ENCODE results near the gene ATP1A2. TPM values are rescaled to one million over a fixed set of nuclear protein-coding genes. Genes with fewer than 3 reads are reported as not detected.
"Not testable (repeated sequence)": the region's sequence is repeated elsewhere in the genome, so short reads cannot be mapped to it uniquely, and the experiment has no call there.

ATP1A2 gene
- total RNA-seq, 1 donor from 2014 or later, result 243 TPM

- intact Hi-C loops (cut with micrococcal nuclease), result no loop called here
- DNase-seq, result peak; percentile 51
- ATAC-seq, result peak; percentile 39
Measured at GRCh38 chr1:160116283-160117147, 956 bp downstream of the ATP1A2 start.

- ATAC-seq (no peak), DNase-seq (no peak)
- intact Hi-C loops (cut with micrococcal nuclease), result no loop called here
Measured at GRCh38 chr1:160117300-160117699, 1.7 kb downstream of the ATP1A2 start.

GRCh38 chr1:160117709-160118183, 2.2 kb downstream of the ATP1A2 start:
- ATAC-seq, result peak; percentile 58
- DNase-seq, result peak; percentile 71
- intact Hi-C loops (cut with micrococcal nuclease), result no loop called here

- no peak for ATAC-seq
- intact Hi-C loops (cut with micrococcal nuclease), result no loop called here
Measured at GRCh38 chr1:160118928-160119327, 3.4 kb downstream of the ATP1A2 start.

GRCh38 chr1:160120797-160121196, 5.2 kb downstream of the ATP1A2 start:
- DNase-seq (no peak), ATAC-seq (no peak)
- intact Hi-C loops (cut with micrococcal nuclease), result no loop called here

More at GRCh38 chr1:160118928-160119327, 3.4 kb downstream of the ATP1A2 start:
- no peak for DNase-seq

- intact Hi-C loops (cut with micrococcal nuclease), result no loop called here
- no peak for DNase-seq
- no peak for ATAC-seq
Measured at GRCh38 chr1:160121388-160121787, 5.8 kb downstream of the ATP1A2 start.

GRCh38 chr1:160122978-160123495, 7.5 kb downstream of the ATP1A2 start:
- ATAC-seq (no peak), DNase-seq (no peak)
- intact Hi-C loops (cut with micrococcal nuclease), result no loop called here

- intact Hi-C loops (cut with micrococcal nuclease), result no loop called here
- no peak for DNase-seq
- ATAC-seq, result peak; percentile 1
Measured at GRCh38 chr1:160123726-160124125, 8.2 kb downstream of the ATP1A2 start.

GRCh38 chr1:160124705-160125478, 9.3 kb downstream of the ATP1A2 start:
- DNase-seq (no peak), ATAC-seq (peak; percentile 76)
- intact Hi-C loops (cut with micrococcal nuclease), result no loop called here

- intact Hi-C loops (cut with micrococcal nuclease), result no loop called here
- ATAC-seq (peak; percentile 14), DNase-seq (no peak)
Measured at GRCh38 chr1:160125746-160126145, 10.2 kb downstream of the ATP1A2 start.

GRCh38 chr1:160126342-160126741, 10.8 kb downstream of the ATP1A2 start:
- intact Hi-C loops (cut with micrococcal nuclease); DNase-seq; ATAC-seq: not testable (repeated sequence)

- ATAC-seq (no peak), DNase-seq (no peak)
- intact Hi-C loops (cut with micrococcal nuclease), result no loop called here
Measured at GRCh38 chr1:160127381-160127780, 11.8 kb downstream of the ATP1A2 start.

- DNase-seq, result no peak
- intact Hi-C loops (cut with micrococcal nuclease), result no loop called here
- peak; percentile 36 for ATAC-seq
Measured at GRCh38 chr1:160127865-160128523, 12.4 kb downstream of the ATP1A2 start.

GRCh38 chr1:160128636-160129035, 13.1 kb downstream of the ATP1A2 start:
- ATAC-seq (no peak), DNase-seq (no peak)
- intact Hi-C loops (cut with micrococcal nuclease), result no loop called here

- ATAC-seq, result no peak
- no peak for DNase-seq
Measured at GRCh38 chr1:160129046-160129445, 13.5 kb downstream of the ATP1A2 start.

GRCh38 chr1:160129558-160129957, 14.0 kb downstream of the ATP1A2 start:
- no peak for ATAC-seq

More at GRCh38 chr1:160129046-160129445, 13.5 kb downstream of the ATP1A2 start:
- intact Hi-C loops (cut with micrococcal nuclease), result no loop called here

GRCh38 chr1:160129966-160130365, 14.4 kb downstream of the ATP1A2 start:
- DNase-seq (no peak), ATAC-seq (no peak)
- intact Hi-C loops (cut with micrococcal nuclease), result no loop called here

More at GRCh38 chr1:160129558-160129957, 14.0 kb downstream of the ATP1A2 start:
- intact Hi-C loops (cut with micrococcal nuclease), result no loop called here
- no peak for DNase-seq

GRCh38 chr1:160130486-160130885, 14.9 kb downstream of the ATP1A2 start:
- intact Hi-C loops (cut with micrococcal nuclease), result no loop called here
- ATAC-seq, result no peak
- DNase-seq, result no peak

GRCh38 chr1:160130939-160131338, 15.4 kb downstream of the ATP1A2 start:
- no peak for DNase-seq
- no peak for ATAC-seq
- intact Hi-C loops (cut with micrococcal nuclease), result no loop called here
